GM13976 (cell line): ENCODE measurements around the gene FOXO4.
"Not testable (repeated sequence)": the region's sequence is repeated elsewhere in the genome, so short reads cannot be mapped to it uniquely, and the experiment has no call there.

Experiments
- DNase-seq: peaks from one replicate; pipeline ENCODE4 v3.0.0; 2012; ENCODE audit warnings: low spot score
- CTCF ChIP-seq: IDR thresholded peaks from 2 replicates; pipeline ENCODE4 v1.5.1; 2012; ENCODE audit warnings: borderline replicate concordance, mild to moderate bottlenecking; ENCODE audit not compliant: insufficient read depth; ENCODE audit errors: extremely low read depth, missing control alignments, control extremely low read depth
- in situ Hi-C: fragments of 300-500 bp; cut with MboI; formaldehyde crosslinking; loops from one replicate; pipeline ENCODE4 v1.12.0; 2022; ENCODE audit warnings: low sequenced_read_pairs, mixed read lengths, inconsistent platforms; ENCODE audit not compliant: unreplicated experiment

The FOXO4 gene, protein sequence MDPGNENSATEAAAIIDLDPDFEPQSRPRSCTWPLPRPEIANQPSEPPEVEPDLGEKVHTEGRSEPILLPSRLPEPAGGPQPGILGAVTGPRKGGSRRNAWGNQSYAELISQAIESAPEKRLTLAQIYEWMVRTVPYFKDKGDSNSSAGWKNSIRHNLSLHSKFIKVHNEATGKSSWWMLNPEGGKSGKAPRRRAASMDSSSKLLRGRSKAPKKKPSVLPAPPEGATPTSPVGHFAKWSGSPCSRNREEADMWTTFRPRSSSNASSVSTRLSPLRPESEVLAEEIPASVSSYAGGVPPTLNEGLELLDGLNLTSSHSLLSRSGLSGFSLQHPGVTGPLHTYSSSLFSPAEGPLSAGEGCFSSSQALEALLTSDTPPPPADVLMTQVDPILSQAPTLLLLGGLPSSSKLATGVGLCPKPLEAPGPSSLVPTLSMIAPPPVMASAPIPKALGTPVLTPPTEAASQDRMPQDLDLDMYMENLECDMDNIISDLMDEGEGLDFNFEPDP

DNA sequence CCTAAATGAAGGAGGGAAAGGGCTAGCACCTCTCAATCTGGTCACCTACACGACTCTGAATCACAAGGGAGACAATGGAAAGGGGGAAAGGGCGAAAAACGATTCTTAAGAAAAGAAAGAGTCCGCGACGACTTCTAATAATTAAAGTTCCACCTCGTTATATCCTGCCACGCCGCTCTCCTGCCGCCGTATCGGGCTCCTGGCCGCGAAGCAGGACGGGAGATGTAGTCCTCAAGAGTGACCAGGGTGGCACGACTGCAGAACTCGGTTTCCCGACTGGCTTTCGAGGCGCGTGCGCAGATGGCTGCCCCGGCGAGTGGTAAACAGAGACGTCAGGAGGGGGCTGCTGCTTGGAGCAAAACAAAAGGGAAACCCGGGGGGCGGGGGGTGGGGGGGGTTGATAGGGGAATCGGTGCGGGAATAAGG, at the start of gene FOXO4:
Gene FOXO4, plus strand, starts transcription at position 297 of the 426 bp plus-strand sequence. CDS start 678 bp downstream, outside the sequence.
- DNase-seq: peak; percentile 85
- no peak for TF ChIP-seq CTCF
- in situ Hi-C loops: no loop called here

DNA sequence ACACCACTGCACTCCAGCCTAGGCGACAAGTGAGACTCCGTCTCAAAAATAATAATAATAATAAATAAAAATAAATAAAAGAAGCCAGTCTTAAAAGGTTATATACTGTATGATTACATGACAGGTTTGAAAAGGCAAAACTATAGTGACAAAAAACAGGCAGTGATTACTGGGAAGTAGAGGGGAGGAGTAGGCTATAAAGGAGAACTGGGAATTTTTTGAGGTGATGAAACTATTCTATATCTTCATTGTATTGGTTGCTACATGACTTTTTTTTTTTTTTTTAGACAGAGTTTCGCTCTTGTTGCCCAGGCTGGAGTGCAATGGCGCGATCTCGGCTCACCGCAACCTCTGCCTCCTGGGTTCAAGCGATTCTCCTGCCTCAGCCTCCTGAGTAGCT, 47.8 kb upstream of the FOXO4 start:
- in situ Hi-C loops, DNase-seq: not testable (repeated sequence)

- in situ Hi-C loops: no loop called here
- DNase-seq: peak; percentile 32
Measured at GRCh38 chrX:71052721-71053120, 42.9 kb upstream of the FOXO4 start.

GRCh38 chrX:71053217-71053621, 42.4 kb upstream of the FOXO4 start:
- in situ Hi-C loops: no loop called here
- peak; percentile 73 for DNase-seq
- no peak for TF ChIP-seq CTCF

More at GRCh38 chrX:71052721-71053120, 42.9 kb upstream of the FOXO4 start:
- TF ChIP-seq CTCF: no peak

GRCh38 chrX:71056867-71057266, 38.8 kb upstream of the FOXO4 start:
- no peak for TF ChIP-seq CTCF
- no peak for DNase-seq
- in situ Hi-C loops: no loop called here

DNA sequence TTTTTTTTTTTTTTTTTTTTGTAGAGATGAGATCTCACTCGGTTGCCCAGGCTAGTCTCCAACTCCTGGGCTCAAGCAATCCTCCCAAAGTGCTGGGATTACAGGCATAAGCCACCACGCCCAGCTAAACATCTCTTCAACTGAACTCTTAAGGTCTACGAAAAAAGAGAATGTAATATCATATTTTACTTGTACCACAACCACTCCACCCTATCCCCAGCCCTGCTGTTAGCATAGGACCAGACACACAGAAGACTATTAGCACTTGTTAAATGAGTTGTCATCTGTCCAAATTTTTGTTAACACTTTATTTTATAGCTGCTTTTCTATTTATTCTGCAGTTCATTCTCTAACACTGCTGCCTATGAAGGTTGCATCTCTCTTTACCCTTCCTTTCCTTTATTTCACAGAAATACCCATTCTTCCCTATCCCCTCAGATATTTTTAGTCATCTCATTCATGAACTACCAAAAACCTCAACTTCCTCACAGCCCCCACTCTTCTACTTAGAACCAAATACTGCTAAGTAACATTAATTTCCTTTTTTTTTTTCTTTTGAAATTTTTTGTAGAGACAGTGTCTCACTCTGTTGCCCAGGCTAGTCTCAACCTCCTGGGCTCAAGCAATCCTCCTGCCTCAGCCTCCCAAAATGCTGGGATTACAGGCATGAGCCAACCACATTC, 37.7 kb upstream of the FOXO4 start:
- TF ChIP-seq CTCF: no peak
- in situ Hi-C loops: no loop called here
- DNase-seq: no peak

GRCh38 chrX:71060127-71060526, 35.5 kb upstream of the FOXO4 start:
- TF ChIP-seq CTCF: no peak
- in situ Hi-C loops: no loop called here

More at GRCh38 chrX:71060127-71060526, 35.5 kb upstream of the FOXO4 start:
- no peak for DNase-seq
